Measurements from ENCODE around the gene RASSF4. TPM values are rescaled to one million over a fixed set of nuclear protein-coding genes. Genes with fewer than 3 reads are reported as not detected.

The RASSF4 gene
- total RNA-seq, 1 donor from 2014 or later, result 40.0 TPM

- H3K36me3 ChIP-seq, result no peaks in the 10 kb centered on the region
- no peak overlapping the region for H3K4me3 ChIP-seq
- H3K9me3 ChIP-seq, result no peaks in the 10 kb centered on the region
- H3K27me3 ChIP-seq, result no peaks in the 10 kb centered on the region
- H3K4me1 ChIP-seq, result peaks cover 33 to 62% of the 10 kb centered on the region in 2 donors
- peak in 1 of 2 donors; percentile 72 for DNase-seq (ENCODE audit: low spot score in 2 of 2)
- peak overlapping the region; percentile 72 to 93 for H3K27ac ChIP-seq
- no peak for TF ChIP-seq CTCF (IDR thresholded peaks at IDR 0.05)
- intact Hi-C loops (cut with DNase I), result no loop called here
Observed at GRCh38 chr10:44992070-44992731, 32.6 kb downstream of the RASSF4 start.

- Histone ChIP-seq H3K4me1 (peaks cover 31 to 62% of the 10 kb centered on the region in 2 donors), H3K27ac (peak overlapping the region; percentile 72 to 93)
Observed at GRCh38 chr10:44992732-44993225, 33.2 kb downstream of the RASSF4 start.

GRCh38 chr10:44993226-44993921 lies 33.8 kb downstream of the RASSF4 start:
- Histone ChIP-seq H3K4me1 (peaks cover 31 to 67% of the 10 kb centered on the region in 2 donors), H3K9me3 (no peaks in the 10 kb centered on the region), H3K36me3 (no peaks in the 10 kb centered on the region), H3K27ac (peak overlapping the region; percentile 72 to 93), H3K27me3 (no peaks in the 10 kb centered on the region), H3K4me3 (no peak overlapping the region)
- TF ChIP-seq CTCF (IDR thresholded peaks at IDR 0.05), result no peak
- DNase-seq (ENCODE audit: low spot score in 2 of 2), result no peak
- intact Hi-C loops (cut with DNase I), result no loop called here

More at GRCh38 chr10:44992732-44993225, 33.2 kb downstream of the RASSF4 start:
- Histone ChIP-seq H3K9me3 (no peaks in the 10 kb centered on the region), H3K4me3 (no peak overlapping the region), H3K27me3 (no peaks in the 10 kb centered on the region), H3K36me3 (no peaks in the 10 kb centered on the region)
- no peak for DNase-seq (ENCODE audit: low spot score in 2 of 2)
- intact Hi-C loops (cut with DNase I), result no loop called here
- TF ChIP-seq CTCF (IDR thresholded peaks at IDR 0.05), result no peak

GRCh38 chr10:44993922-44994751 lies 34.5 kb downstream of the RASSF4 start:
- intact Hi-C loops (cut with DNase I), result no loop called here
- Histone ChIP-seq H3K4me3 (no peak overlapping the region), H3K36me3 (no peaks in the 10 kb centered on the region), H3K27me3 (no peaks in the 10 kb centered on the region), H3K9me3 (no peaks in the 10 kb centered on the region), H3K4me1 (peaks cover 31 to 70% of the 10 kb centered on the region in 2 donors), H3K27ac (peak overlapping the region; percentile 84 to 93)
- DNase-seq (ENCODE audit: low spot score in 2 of 2), result no peak
- no peak for TF ChIP-seq CTCF (IDR thresholded peaks at IDR 0.05)

DNA sequence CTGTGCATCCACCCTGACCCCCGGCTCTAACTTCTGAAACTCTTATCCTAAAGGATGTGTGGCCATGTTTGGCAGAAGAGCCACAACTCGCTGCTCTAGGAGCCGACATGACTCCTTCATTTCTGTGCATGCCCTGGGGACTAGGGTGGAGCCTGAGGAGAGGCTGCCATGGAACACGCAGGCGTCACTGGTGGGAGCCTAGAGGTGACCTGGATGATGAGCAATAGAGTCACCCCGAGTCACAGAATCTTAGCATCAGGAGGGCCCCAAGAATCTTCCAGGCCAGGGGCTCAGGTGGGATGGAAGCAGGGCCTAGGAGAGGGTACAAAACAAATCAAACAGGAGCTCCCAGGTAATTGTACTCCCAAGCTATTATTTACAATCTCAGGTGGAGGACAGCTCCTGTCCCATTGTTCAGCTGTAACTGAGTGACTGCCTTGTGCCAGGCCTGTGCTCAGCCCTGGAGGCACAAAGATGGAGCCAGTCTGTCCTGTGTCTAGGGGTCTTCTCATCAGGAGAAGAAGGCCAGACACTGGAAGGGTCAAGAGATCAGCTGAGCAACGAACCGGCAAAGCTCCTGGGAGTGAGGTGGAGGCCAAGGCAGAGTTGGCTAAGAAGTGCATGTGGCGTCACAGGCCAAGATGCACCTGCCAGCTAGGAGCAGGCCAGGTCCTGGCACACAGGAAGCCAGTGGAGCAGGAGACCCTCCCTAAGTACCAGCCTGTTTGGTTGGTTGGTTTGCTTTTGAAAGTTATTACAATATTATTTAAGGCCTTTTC lies 35.3 kb downstream of the RASSF4 start:
- DNase-seq (ENCODE audit: low spot score in 2 of 2), result no peak
- intact Hi-C loops (cut with DNase I), result loop anchor here (5.0 kb wide), 1 partner anchor 1027 kb away; no protein-coding TSS in a partner anchor
- no peaks in the 10 kb centered on the region for H3K36me3 ChIP-seq
- no peak for TF ChIP-seq CTCF (IDR thresholded peaks at IDR 0.05)
- H3K4me3 ChIP-seq, result no peak overlapping the region
- H3K4me1 ChIP-seq, result peaks cover 31 to 74% of the 10 kb centered on the region in 2 donors
- no peaks in the 10 kb centered on the region for H3K27me3 ChIP-seq
- H3K27ac ChIP-seq, result peak overlapping the region; percentile 84 to 93
- no peaks in the 10 kb centered on the region for H3K9me3 ChIP-seq
